Type B pancreatic cell (in vitro differentiated cells): ENCODE measurements around the gene CLIC4. TPM values are rescaled to one million over a fixed set of nuclear protein-coding genes. Genes with fewer than 3 reads are reported as not detected.

ENCODE experiments used
- DNase-seq: peaks from one replicate; pipeline ENCODE4 v3.0.0; 2021; ENCODE audit warnings: mixed read lengths; ENCODE audit not compliant: unreplicated experiment; ENCODE audit errors: extremely low spot score
- H3K27ac Mint-ChIP-seq: 2 replicates; pipeline ENCODE4 v1.8.0; 2021; ENCODE audit warnings: mild to moderate bottlenecking, mixed read lengths
- H3K27me3 Mint-ChIP-seq: 2 replicates; pipeline ENCODE4 v1.8.0; 2021; ENCODE audit warnings: mixed read lengths
- H3K36me3 Mint-ChIP-seq: 2 replicates; pipeline ENCODE4 v1.8.0; 2021; ENCODE audit warnings: mixed read lengths
- H3K4me1 Mint-ChIP-seq: one replicate; pipeline ENCODE4 v1.8.0; 2021; ENCODE audit warnings: mixed read lengths; ENCODE audit not compliant: unreplicated experiment
- H3K4me3 Mint-ChIP-seq: 2 replicates; pipeline ENCODE4 v1.8.0; 2021; ENCODE audit warnings: mild to moderate bottlenecking, mixed read lengths
- H3K9me3 Mint-ChIP-seq: 2 replicates; pipeline ENCODE4 v1.8.0; 2021; ENCODE audit warnings: mixed read lengths
- total RNA-seq: library from RNA; stranded (reverse); gene quantifications from 2 replicates; pipeline ENCODE4 v1.2.1, GENCODE V29; 2021; ENCODE audit warnings: low replicate concordance
- TF ChIP-seq, protein P1 (sequence below): fragments of 200-600 bp; sonication (generic); conservative IDR thresholded peaks from 2 replicates; pipeline ENCODE4 v1.5.0; 2021; ENCODE audit warnings: antibody characterized with exemption, mild to moderate bottlenecking

The CLIC4 gene
- total RNA-seq, 1 donor from 2014 or later = 109 TPM

DNA sequence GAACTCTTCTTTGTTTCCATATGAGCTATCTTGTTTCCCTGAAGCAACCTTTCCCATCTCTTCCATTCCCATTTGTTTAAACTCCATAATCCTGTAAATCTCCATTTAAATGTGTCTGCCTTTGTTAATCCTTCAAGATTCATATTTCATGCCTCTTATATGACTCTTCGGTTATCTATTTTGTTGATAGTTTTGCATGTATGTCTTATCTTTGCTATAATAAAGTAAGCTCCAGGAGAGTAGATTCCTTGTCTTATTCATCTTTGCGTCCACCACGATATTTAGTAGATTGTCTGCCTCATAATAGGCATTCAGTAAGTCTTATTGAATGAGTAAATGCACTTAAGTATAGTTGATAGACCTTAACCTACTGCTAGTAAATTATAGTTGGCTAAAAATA, 18.4 kb downstream of the CLIC4 start:
- no peak overlapping the region for H3K27ac Mint-ChIP-seq
- H3K4me1 Mint-ChIP-seq = peaks cover 12% of the 10 kb centered on the region
- H3K36me3 Mint-ChIP-seq = no peaks in the 10 kb centered on the region
- TF ChIP-seq, protein P1, sequence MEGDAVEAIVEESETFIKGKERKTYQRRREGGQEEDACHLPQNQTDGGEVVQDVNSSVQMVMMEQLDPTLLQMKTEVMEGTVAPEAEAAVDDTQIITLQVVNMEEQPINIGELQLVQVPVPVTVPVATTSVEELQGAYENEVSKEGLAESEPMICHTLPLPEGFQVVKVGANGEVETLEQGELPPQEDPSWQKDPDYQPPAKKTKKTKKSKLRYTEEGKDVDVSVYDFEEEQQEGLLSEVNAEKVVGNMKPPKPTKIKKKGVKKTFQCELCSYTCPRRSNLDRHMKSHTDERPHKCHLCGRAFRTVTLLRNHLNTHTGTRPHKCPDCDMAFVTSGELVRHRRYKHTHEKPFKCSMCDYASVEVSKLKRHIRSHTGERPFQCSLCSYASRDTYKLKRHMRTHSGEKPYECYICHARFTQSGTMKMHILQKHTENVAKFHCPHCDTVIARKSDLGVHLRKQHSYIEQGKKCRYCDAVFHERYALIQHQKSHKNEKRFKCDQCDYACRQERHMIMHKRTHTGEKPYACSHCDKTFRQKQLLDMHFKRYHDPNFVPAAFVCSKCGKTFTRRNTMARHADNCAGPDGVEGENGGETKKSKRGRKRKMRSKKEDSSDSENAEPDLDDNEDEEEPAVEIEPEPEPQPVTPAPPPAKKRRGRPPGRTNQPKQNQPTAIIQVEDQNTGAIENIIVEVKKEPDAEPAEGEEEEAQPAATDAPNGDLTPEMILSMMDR = no peak
- H3K27me3 Mint-ChIP-seq = no peaks in the 10 kb centered on the region
- no peaks in the 10 kb centered on the region for H3K9me3 Mint-ChIP-seq
- H3K4me3 Mint-ChIP-seq = no peak overlapping the region
- no peak for DNase-seq

DNA sequence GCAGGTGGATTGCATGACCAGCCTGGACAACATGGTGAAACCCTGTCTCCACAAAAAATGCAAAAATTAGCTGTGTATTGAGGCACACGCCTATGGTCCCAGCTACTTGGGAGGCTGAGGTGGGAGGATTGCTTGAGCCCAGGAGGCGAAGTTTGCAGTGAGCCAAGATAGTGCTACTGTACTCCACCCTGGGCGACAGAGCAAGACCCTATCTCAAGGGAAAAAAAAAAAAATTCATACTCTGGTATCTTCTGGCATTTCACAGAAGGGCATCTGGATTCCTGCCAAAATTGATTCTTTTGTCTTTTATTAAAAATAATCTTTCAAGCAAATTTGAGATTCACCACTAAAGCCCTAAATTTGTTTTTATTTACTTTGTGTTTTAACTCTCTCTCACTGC, 19.2 kb downstream of the CLIC4 start:
- Mint-ChIP-seq H3K4me3 (no peak overlapping the region), H3K27me3 (no peaks in the 10 kb centered on the region), H3K36me3 (no peaks in the 10 kb centered on the region), H3K9me3 (no peaks in the 10 kb centered on the region), H3K27ac (no peak overlapping the region), H3K4me1 (peaks cover 16% of the 10 kb centered on the region)
- TF ChIP-seq, protein P1 = no peak
- no peak for DNase-seq

DNA sequence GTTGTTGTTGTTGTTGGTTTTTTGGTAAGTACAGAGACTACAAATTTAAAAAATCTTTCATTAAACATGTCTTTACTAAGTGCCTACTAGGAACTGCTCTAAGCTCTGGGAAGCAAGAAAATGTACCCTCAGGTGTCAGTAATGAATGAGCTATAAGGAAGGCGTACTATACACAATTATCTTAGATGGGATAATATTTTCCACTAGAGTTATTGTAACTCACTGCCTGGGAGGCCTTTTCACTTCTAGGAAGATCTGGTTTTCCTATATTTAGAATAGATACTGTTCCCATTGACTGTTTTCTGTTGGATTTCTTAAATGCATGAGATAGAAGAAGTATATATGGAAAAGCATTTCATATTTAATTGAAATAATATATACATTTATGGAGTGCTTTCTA, 19.6 kb downstream of the CLIC4 start:
- TF ChIP-seq, protein P1 = no peak
- no peak for DNase-seq
- no peaks in the 10 kb centered on the region for H3K9me3 Mint-ChIP-seq
- H3K4me1 Mint-ChIP-seq = peaks cover 17% of the 10 kb centered on the region
- no peaks in the 10 kb centered on the region for H3K36me3 Mint-ChIP-seq
- no peak overlapping the region for H3K4me3 Mint-ChIP-seq
- H3K27ac Mint-ChIP-seq = no peak overlapping the region
- no peaks in the 10 kb centered on the region for H3K27me3 Mint-ChIP-seq

DNA sequence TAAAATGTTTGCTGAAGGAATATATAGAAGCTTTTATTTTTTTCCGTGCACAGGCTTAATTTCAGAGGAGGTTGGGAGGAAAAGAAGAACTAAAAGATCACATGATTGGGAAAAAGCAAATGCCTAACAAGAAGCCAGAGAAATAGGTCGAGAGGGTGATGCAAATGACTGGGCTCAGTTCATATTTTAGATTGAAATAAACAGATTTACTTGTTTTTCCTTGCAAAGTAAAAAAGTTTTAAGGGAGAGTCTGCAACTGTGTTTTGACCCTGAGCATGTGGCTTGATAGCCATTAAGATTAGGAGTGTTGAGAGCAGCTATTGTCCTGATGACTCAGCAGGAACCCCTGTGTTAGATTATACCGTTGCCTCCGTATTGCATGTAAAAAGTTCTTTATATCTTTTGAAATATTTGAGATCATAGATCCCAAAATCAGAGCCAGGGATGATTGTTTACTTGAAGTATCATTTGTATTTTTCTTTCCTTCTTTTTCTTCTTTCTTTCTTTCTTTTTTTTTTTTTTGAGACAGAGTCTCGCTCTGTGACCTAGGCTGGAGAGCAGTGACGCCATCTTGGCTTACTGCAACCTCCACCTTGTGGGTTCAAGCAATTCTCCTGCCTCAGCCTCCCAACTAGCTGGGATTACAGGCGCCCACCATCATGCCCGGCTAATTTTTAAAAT, 20.2 kb downstream of the CLIC4 start:
- no peak for DNase-seq
- peak overlapping the region; percentile 25 for H3K27ac Mint-ChIP-seq

DNA sequence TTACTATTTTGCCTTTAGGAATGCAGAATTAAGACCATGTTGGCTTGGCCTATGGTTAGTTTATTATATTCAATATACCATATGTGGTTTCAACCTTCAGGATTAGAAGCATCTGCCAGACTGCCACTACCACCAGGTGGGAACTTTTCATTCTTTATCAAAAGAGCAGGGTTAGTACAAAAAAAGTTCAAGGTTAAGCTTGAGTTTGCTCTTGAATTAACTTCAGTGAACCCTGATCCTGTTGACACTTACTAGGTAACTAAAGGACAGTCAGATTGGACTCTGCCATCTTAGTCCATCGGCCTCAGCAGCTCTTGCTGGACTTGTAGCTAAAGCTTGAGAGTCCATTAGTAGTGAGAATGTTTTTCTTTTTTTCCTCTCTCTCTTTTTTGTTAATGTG, 22.1 kb downstream of the CLIC4 start:
- no peak for DNase-seq
- Mint-ChIP-seq H3K4me1 (peaks cover 17% of the 10 kb centered on the region), H3K36me3 (no peaks in the 10 kb centered on the region), H3K4me3 (no peak overlapping the region), H3K9me3 (no peaks in the 10 kb centered on the region), H3K27me3 (no peaks in the 10 kb centered on the region), H3K27ac (no peak overlapping the region)
- TF ChIP-seq, protein P1 = no peak

More for the DNA sequence above, 20.2 kb downstream of the CLIC4 start:
- Mint-ChIP-seq H3K27me3 (no peaks in the 10 kb centered on the region), H3K4me1 (peaks cover 17% of the 10 kb centered on the region), H3K9me3 (no peaks in the 10 kb centered on the region), H3K4me3 (no peak overlapping the region), H3K36me3 (no peaks in the 10 kb centered on the region)
- TF ChIP-seq, protein P1 = no peak
